Psoas muscle (tissue), 8 donors: ENCODE results near the gene CACNA1C. TPM values are rescaled to one million over a fixed set of nuclear protein-coding genes. Genes with fewer than 3 reads are reported as not detected.

Experiments
- ATAC-seq, 4 donors: fragments of 200-7000 bp; cut with Tn5 transposase; one replicate each; pipeline ENCODE4 v1.9.1; 2020; ENCODE audit warnings: moderate library complexity in 3 of 4, mild to moderate bottlenecking in 2 of 4
- DNase-seq, 2 donors: peaks; one replicate each; pipeline ENCODE4 v3.0.0-alpha.2; 2020
- H3K27ac ChIP-seq: fragments of 200-600 bp; one replicate; pipeline ENCODE4 v1.8.0; 2022
- H3K27me3 ChIP-seq, 3 donors: fragments of 200-600 bp in 1 of 3; one replicate each; pipeline versions ENCODE4 v1.6.1 to v1.8.0; 2013 to 2022; ENCODE audit warnings: low read length in 2 of 3, mild to moderate bottlenecking in 2 of 3, moderate library complexity in 1 of 3; ENCODE audit not compliant: insufficient read depth in 3 of 3
- H3K36me3 ChIP-seq, 2 donors: fragments of 200-600 bp in 1 of 2; one replicate each; pipeline versions ENCODE4 v1.6.1 to v1.8.0; 2013 to 2022; ENCODE audit warnings: low read depth in 1 of 2, mild to moderate bottlenecking in 1 of 2, moderate library complexity in 1 of 2; ENCODE audit not compliant: insufficient read depth in 1 of 2
- H3K4me1 ChIP-seq: fragments of 200-600 bp; one replicate; pipeline ENCODE4 v1.8.0; 2022
- H3K4me3 ChIP-seq: fragments of 200-600 bp; one replicate; pipeline ENCODE4 v1.8.0; 2022; ENCODE audit warnings: mild to moderate bottlenecking
- H3K9me3 ChIP-seq: fragments of 200-600 bp; one replicate; pipeline ENCODE4 v1.8.0; 2022
- WGBS, 3 donors: extraction: QIAGEN DNeasy Blood & Tissue Kit; methylation state at CpG; one replicate each; pipeline versions ENCODE4 v1.1.6 to v1.1.7; 2013; 5-methylcytosine and 5-hydroxymethylcytosine counted together
- intact Hi-C, 2 donors: fragments of 100-400 bp; cut with DNase I; formaldehyde crosslinking; loops; one replicate each; pipeline versions ENCODE4 v1.11.0 to v1.14.2; 2022
- polyA plus RNA-seq, 3 donors: library from polyadenylated mRNA; stranded (reverse); fragments of 200-250 nt; gene quantifications; one replicate each; pipeline ENCODE4 v1.2.3, GENCODE V29; 2013
- total RNA-seq, 4 donors: library from RNA; stranded (reverse); fragmentation: NEBNext Ultra II Directional in 2 of 4; extraction: Animal tissue kit (Norgen Biotek cat#: 25700) in 2 of 4; gene quantifications; one replicate each; pipeline versions ENCODE4 v1.2.1 to v1.2.4, GENCODE V29; 2021 to 2023
- TF ChIP-seq, protein P1 (sequence below): fragments of 200-600 bp; IDR thresholded peaks from one replicate; pipeline ENCODE4 v1.8.0; 2022; ENCODE audit warnings: antibody characterized with exemption
- donor health status: healthy with polysubstance abuse.
- donor health status: DM: no; HTN: no; CAD: no; lungs with moderate emphysema.
- donor health status: Bipolar disorder and iron deficiency.
- donor health status: healthy.
- donor health status: DM: yes; HTN: yes; CAD: no.
- donor health status: DM: no; HTN: no; CAD: no.
- donor health status: DM: no; HTN: no; CAD: no.
- donor health status: DM: yes; HTN: yes; CAD: no.

The CACNA1C gene
- total and polyA plus RNA-seq, 7 donors: 0.26 to 2.9 (median 0.95) TPM

GRCh38 chr12:2651068-2651965 is 598.5 kb downstream of the CACNA1C start:
- H3K36me3 ChIP-seq: no peaks in the 10 kb centered on the region
- TF ChIP-seq, protein P1, sequence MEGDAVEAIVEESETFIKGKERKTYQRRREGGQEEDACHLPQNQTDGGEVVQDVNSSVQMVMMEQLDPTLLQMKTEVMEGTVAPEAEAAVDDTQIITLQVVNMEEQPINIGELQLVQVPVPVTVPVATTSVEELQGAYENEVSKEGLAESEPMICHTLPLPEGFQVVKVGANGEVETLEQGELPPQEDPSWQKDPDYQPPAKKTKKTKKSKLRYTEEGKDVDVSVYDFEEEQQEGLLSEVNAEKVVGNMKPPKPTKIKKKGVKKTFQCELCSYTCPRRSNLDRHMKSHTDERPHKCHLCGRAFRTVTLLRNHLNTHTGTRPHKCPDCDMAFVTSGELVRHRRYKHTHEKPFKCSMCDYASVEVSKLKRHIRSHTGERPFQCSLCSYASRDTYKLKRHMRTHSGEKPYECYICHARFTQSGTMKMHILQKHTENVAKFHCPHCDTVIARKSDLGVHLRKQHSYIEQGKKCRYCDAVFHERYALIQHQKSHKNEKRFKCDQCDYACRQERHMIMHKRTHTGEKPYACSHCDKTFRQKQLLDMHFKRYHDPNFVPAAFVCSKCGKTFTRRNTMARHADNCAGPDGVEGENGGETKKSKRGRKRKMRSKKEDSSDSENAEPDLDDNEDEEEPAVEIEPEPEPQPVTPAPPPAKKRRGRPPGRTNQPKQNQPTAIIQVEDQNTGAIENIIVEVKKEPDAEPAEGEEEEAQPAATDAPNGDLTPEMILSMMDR: no peak
- 77 to 80% (median 79%) methylated on average over 32 of the region's 32 CpGs for WGBS, 3 donors

GRCh38 chr12:2652011-2652400 is 599.2 kb downstream of the CACNA1C start:
- 90 to 92% (median 91%) methylated on average over 14 of the region's 14 CpGs for WGBS, 3 donors
- DNase-seq (no peak), ATAC-seq (no peak)
- no peak overlapping the region for H3K27ac ChIP-seq
- H3K4me3 ChIP-seq: no peak overlapping the region
- TF ChIP-seq, protein P1: no peak
- peaks cover 0 to 32% (median 0%) of the 10 kb centered on the region in 3 donors for H3K27me3 ChIP-seq
- no peaks in the 10 kb centered on the region for H3K36me3 ChIP-seq
- no peaks in the 10 kb centered on the region for H3K4me1 ChIP-seq
- no peaks in the 10 kb centered on the region for H3K9me3 ChIP-seq
- intact Hi-C loops: no loop called here

More at GRCh38 chr12:2651068-2651965, 598.5 kb downstream of the CACNA1C start:
- Histone ChIP-seq H3K9me3 (no peaks in the 10 kb centered on the region), H3K4me3 (no peak overlapping the region), H3K27me3 (peaks cover 0 to 39% (median 0%) of the 10 kb centered on the region in 3 donors), H3K27ac (no peak overlapping the region), H3K4me1 (no peaks in the 10 kb centered on the region)
- ATAC-seq: no peak
- DNase-seq: no peak
- intact Hi-C loops: no loop called here

DNA sequence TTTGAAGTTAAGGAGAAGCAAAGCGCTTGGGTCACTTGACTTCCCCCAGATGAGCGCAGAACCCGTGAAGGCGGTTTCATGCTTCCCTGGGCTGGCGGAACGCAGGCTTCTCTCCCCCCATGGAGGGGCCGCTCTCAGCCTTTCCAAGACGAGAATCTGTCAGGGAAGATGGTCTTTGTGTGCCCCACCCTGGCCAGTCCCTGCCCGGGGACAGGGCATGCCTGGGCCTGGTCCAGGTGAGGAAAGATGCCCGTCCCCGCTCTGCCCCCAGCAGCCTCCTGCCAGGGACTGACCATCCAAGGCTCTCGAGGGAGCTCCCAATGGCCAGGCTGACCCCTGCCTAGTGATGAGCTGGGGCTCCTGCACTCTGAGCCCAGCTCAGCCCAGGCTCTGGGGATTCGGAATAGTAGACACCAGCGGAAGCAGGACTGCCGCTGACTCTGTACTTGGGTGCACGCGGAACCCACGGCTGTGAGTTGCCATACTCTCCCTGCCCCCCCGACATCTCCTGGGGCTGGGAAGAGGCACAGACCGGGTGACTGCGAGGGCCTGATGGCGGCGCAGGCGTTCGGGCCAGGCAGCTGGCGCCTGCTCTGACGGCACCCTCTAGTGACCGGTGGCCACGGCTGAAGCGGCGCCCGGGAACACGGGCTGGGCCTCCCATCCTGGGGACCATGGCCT is 599.8 kb downstream of the CACNA1C start:
- H3K9me3 ChIP-seq: no peaks in the 10 kb centered on the region
- no peaks in the 10 kb centered on the region for H3K36me3 ChIP-seq
- ATAC-seq (no peak), DNase-seq (no peak)
- 73 to 79% (median 74%) methylated on average over 33 of the region's 33 CpGs for WGBS, 3 donors
- H3K27me3 ChIP-seq: peaks cover 0 to 27% (median 0%) of the 10 kb centered on the region in 3 donors
- intact Hi-C loops: no loop called here
- TF ChIP-seq, protein P1: no peak
- H3K4me1 ChIP-seq: no peaks in the 10 kb centered on the region
- H3K27ac ChIP-seq: no peak overlapping the region
- H3K4me3 ChIP-seq: no peak overlapping the region

DNA sequence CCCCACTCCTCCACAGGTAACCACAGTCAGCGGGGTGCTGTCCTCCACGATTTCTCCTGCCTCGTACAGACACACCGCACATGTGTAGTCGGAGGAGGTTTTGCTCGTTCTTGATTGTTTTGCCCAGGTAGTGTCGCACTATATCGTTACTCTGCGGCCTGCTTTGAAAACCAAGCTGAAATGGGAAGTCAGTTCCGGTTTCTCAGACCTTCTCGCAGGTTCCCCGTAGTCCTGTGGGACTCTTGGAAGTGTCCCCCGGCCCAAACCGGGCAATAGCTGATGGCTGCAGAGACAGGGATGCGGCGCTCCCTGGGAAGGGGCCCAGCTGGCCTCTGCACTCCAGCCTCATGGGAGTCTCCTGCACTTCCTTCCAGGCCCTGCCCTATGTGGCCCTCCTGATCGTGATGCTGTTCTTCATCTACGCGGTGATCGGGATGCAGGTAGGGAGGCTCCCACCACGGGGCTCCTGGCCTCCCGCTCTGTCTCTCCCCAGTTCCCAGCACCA is 600.7 kb downstream of the CACNA1C start:
- Histone ChIP-seq H3K27me3 (peaks cover 0 to 25% (median 0%) of the 10 kb centered on the region in 3 donors), H3K9me3 (no peaks in the 10 kb centered on the region), H3K4me3 (no peak overlapping the region), H3K36me3 (no peaks in the 10 kb centered on the region), H3K4me1 (no peaks in the 10 kb centered on the region), H3K27ac (no peak overlapping the region)
- TF ChIP-seq, protein P1: no peak
- intact Hi-C loops: no loop called here
- WGBS, 3 donors: 84 to 89% (median 85%) methylated on average over 22 of the region's 22 CpGs
- no peak for ATAC-seq
- no peak for DNase-seq
